K562 (cell line): Measurements from ENCODE around the gene OVOL2. TPM values are rescaled to one million over a fixed set of nuclear protein-coding genes. Genes with fewer than 3 reads are reported as not detected.

Source experiments
- ATAC-seq: fragments of 200-7000 bp; cut with Tn5 transposase; 3 replicates; pipeline ENCODE4 v1.9.1; 2020; ENCODE audit warnings: moderate library complexity
- BruUV-seq: library from RNA; stranded (reverse); fragments of 400-500 nt; replicated peaks from 2 replicates; lab custom pipeline; 2021; lab: Mats Ljungman, UMichigan
- CTCF ChIA-PET: fragments of 300-600 bp; formaldehyde crosslinking; extraction: SDS; loops from one replicate; lab custom pipeline; 2021; ENCODE audit warnings: low intra/inter-chr PET ratio; lab: Yijun Ruan, JAX
- POLR2A ChIA-PET: fragments of 300-600, 350-650 bp; sonication (Branson Sonifier 250); formaldehyde crosslinking; extraction: SDS; loops from one replicate; lab custom pipeline; 2021; ENCODE audit warnings: antibody characterized with exemption, inconsistent platforms; lab: Yijun Ruan, JAX
- DNase-seq, 4 experiments: peaks; one replicate each; pipeline versions ENCODE4 v3.0.0 to v3.0.0-alpha.2; 2011 to 2018; ENCODE audit warnings: low spot score in 3 of 4, mixed read lengths in 3 of 4; ENCODE audit errors: extremely low read depth in 1 of 4
- FAIRE-seq: peaks from 2 replicates; lab custom pipeline; 2011; peaks lifted over from hg19 to GRCh38; lab: Jason Lieb, UNC
- H2AFZ ChIP-seq: 2 replicates; pipeline ENCODE4 v1.6.0; 2011; ENCODE audit warnings: low read depth, low read length, control low read depth, inconsistent platforms
- H3K27ac ChIP-seq: fragments of 200-600 bp; 3 replicates; pipeline ENCODE4 v1.8.0; 2011; ENCODE audit warnings: low read depth, mild to moderate bottlenecking, control low read depth, inconsistent platforms, low read length, moderate library complexity, mixed read lengths; ENCODE audit errors: extremely low read depth
- H3K27me3 ChIP-seq, 2 experiments: fragments of 300-600 bp in 1 of 2; 2 replicates in 1 of 2; 3 replicates in 1 of 2; pipeline versions ENCODE4 v1.6.0 to v1.8.0; 2011; ENCODE audit warnings: inconsistent platforms in 2 of 2, low read length in 2 of 2, mild to moderate bottlenecking in 1 of 2, mixed read lengths in 1 of 2, moderate library complexity in 1 of 2; ENCODE audit not compliant: control insufficient read depth in 2 of 2, insufficient read depth in 2 of 2
- H3K36me3 ChIP-seq: fragments of 300-600 bp; 3 replicates; pipeline ENCODE4 v1.8.0; 2011; ENCODE audit warnings: mild to moderate bottlenecking, low read length, inconsistent platforms; ENCODE audit not compliant: control insufficient read depth, insufficient read depth
- H3K4me1 ChIP-seq, 2 experiments: fragments of 200-600 bp in 1 of 2; replicated peaks in 1 of 2; 2 replicates in 1 of 2; 3 replicates in 1 of 2; pipeline versions ENCODE4 v1.5.1 to v1.8.0; 2011; ENCODE audit warnings: inconsistent platforms in 2 of 2, low read length in 2 of 2, mild to moderate bottlenecking in 1 of 2, mixed read lengths in 1 of 2, moderate library complexity in 1 of 2; ENCODE audit not compliant: control insufficient read depth in 2 of 2, insufficient read depth in 2 of 2
- H3K4me2 ChIP-seq: 2 replicates; pipeline ENCODE4 v1.6.1; 2011; ENCODE audit warnings: low read length, control low read depth, inconsistent platforms, mixed read lengths; ENCODE audit not compliant: insufficient read depth
- H3K4me3 ChIP-seq: fragments of 200-600 bp; sonication (generic), shearing (Covaris generic); 2 replicates; pipeline ENCODE4 v1.5.1; 2016; ENCODE audit warnings: control low read depth, inconsistent platforms
- H3K79me2 ChIP-seq: fragments of 200-600 bp; 3 replicates; pipeline ENCODE4 v1.8.0; 2011; ENCODE audit warnings: low read length, inconsistent platforms; ENCODE audit not compliant: control insufficient read depth, insufficient read depth
- H3K9ac ChIP-seq, 2 experiments: 2 replicates each; pipeline versions ENCODE4 v1.6.0 to v1.6.1; 2011; ENCODE audit warnings: low read depth in 2 of 2, low read length in 2 of 2, control low read depth in 1 of 2, inconsistent platforms in 1 of 2, mild to moderate bottlenecking in 1 of 2, mixed read lengths in 1 of 2; ENCODE audit not compliant: insufficient read depth in 1 of 2
- H3K9me1 ChIP-seq: one replicate; pipeline ENCODE4 v1.6.0; 2011; ENCODE audit warnings: inconsistent platforms, mild to moderate bottlenecking, low read length, moderate library complexity; ENCODE audit not compliant: control insufficient read depth, insufficient read depth
- H3K9me3 ChIP-seq: replicated peaks from 2 replicates; pipeline ENCODE4 v1.5.1; 2011; ENCODE audit warnings: low read depth, low read length, inconsistent platforms; ENCODE audit not compliant: control insufficient read depth, insufficient read depth
- H4K20me1 ChIP-seq: replicated peaks from 2 replicates; pipeline ENCODE4 v1.6.1; 2011; ENCODE audit warnings: low read length, inconsistent platforms, mixed read lengths; ENCODE audit not compliant: control insufficient read depth, insufficient read depth
- FOXK2 ChIP-seq, 2 experiments: fragments of 450-650 bp; IDR thresholded peaks in 1 of 2; conservative IDR thresholded peaks in 1 of 2; 2 replicates each; pipeline ENCODE4 v1.6.1; 2016; ENCODE audit warnings: low read depth in 2 of 2, mild to moderate bottlenecking in 1 of 2
- FOXP1 ChIP-seq: sonication (generic); formaldehyde crosslinking; IDR thresholded peaks from 2 replicates; pipeline ENCODE4 v1.8.0; 2022; ENCODE audit warnings: mild to moderate bottlenecking, missing genetic modification reagents
- GATAD2B ChIP-seq: fragments of 450-650 bp; IDR thresholded peaks from 2 replicates; pipeline ENCODE4 v1.6.1; 2017; ENCODE audit warnings: mild to moderate bottlenecking, borderline replicate concordance
- HNRNPK ChIP-seq: fragments of 200-400 bp; formaldehyde crosslinking; IDR thresholded peaks from one replicate; pipeline ENCODE4 v1.6.1; 2018; ENCODE audit warnings: mild to moderate bottlenecking, low read depth, low read length; ENCODE audit not compliant: poor library complexity, severe bottlenecking
- KLF13 ChIP-seq: fragments of 450-650 bp; IDR thresholded peaks from 2 replicates; pipeline ENCODE4 v1.6.1; 2016; ENCODE audit warnings: missing genetic modification characterization, low read depth, mild to moderate bottlenecking, missing compliant biosample characterization, moderate library complexity, borderline replicate concordance
- MCM2 ChIP-seq: fragments of 450-650 bp; IDR thresholded peaks from 2 replicates; pipeline ENCODE4 v1.6.1; 2017; ENCODE audit warnings: low read depth, mild to moderate bottlenecking
- MTA3 ChIP-seq: fragments of 450-650 bp; formaldehyde crosslinking; IDR thresholded peaks from 2 replicates; pipeline ENCODE4 v1.6.1; 2017; ENCODE audit warnings: mild to moderate bottlenecking, borderline replicate concordance
- MYNN ChIP-seq, 2 experiments: sonication (generic); formaldehyde crosslinking in 1 of 2; IDR thresholded peaks; 2 replicates each; pipeline versions ENCODE4 v1.5.0 to v1.6.1; 2016 to 2020; ENCODE audit warnings: antibody characterized with exemption in 1 of 2, missing genetic modification reagents in 1 of 2
- NCOA4 ChIP-seq: fragments of 450-650 bp; IDR thresholded peaks from 2 replicates; pipeline ENCODE4 v1.6.1; 2018; ENCODE audit warnings: mild to moderate bottlenecking; ENCODE audit not compliant: partially characterized antibody
- RHOXF2B ChIP-seq: fragments of 250-450 bp; sonication (Bioruptor Pico); conservative IDR thresholded peaks from 2 replicates; pipeline ENCODE4 v1.5.1; 2021
- STAG1 ChIP-seq: sonication (generic); formaldehyde crosslinking; IDR thresholded peaks from 2 replicates; pipeline ENCODE4 v1.5.0; 2020; ENCODE audit warnings: missing genetic modification reagents, borderline replicate concordance
- TCFL5 ChIP-seq: fragments of 250-450 bp; sonication (Bioruptor Pico); conservative IDR thresholded peaks from 2 replicates; pipeline ENCODE4 v1.6.1; 2021; ENCODE audit warnings: mild to moderate bottlenecking, moderate library complexity, matching md5 sums
- WGBS: fragments of 100-300 bp; shearing (Covaris generic); methylation state at CpG from one replicate; pipeline ENCODE4 v1.1.6; 2016; ENCODE audit warnings: low coverage, mixed read lengths; ENCODE audit not compliant: insufficient coverage; ENCODE audit errors: missing lambda C conversion rate; 5-methylcytosine and 5-hydroxymethylcytosine counted together
- in situ Hi-C: fragments of 300-500 bp; cut with MboI; formaldehyde crosslinking; loops from 4 replicates; pipeline ENCODE4 v1.15.0; 2018; ENCODE audit warnings: inconsistent platforms, mixed read lengths
- intact Hi-C: fragments of 100-400 bp; cut with micrococcal nuclease; formaldehyde crosslinking; loops from 2 replicates; pipeline ENCODE4 v1.14.2; 2022
- polyA plus RNA-seq, 8 experiments: library from polyadenylated mRNA; depleted of rRNA in 4 of 8; stranded (reverse) in 5 of 8; unstranded in 3 of 8; fragments of >200 nt; fragmentation: Nextera tagmentation in 2 of 8; fragmentation: Illumina TruSeq in 1 of 8; extraction: Ambion mirVana in 2 of 8; extraction: Trizol in 1 of 8; gene quantifications; 2 replicates each; pipeline versions ENCODE4 v1.2.1 to v1.2.3, GENCODE V29; 2011 to 2014; ENCODE audit warnings: inconsistent platforms in 1 of 8, missing spikeins in 1 of 8
- total RNA-seq, 7 experiments: library from RNA; depleted of rRNA in 6 of 7; stranded (reverse); fragments of >200 nt in 6 of 7; fragmentation: Illumina TruSeq in 2 of 7; extraction: Trizol in 2 of 7; gene quantifications; 2 replicates each; pipeline versions ENCODE4 v1.2.1 to v1.2.3, GENCODE V29; 2011 to 2021; ENCODE audit warnings: low replicate concordance in 1 of 7
- TF ChIP-seq, protein P1 (sequence below): IDR thresholded peaks from 3 replicates; pipeline ENCODE4 v1.6.1; 2011; ENCODE audit warnings: borderline replicate concordance, mild to moderate bottlenecking, moderate library complexity; ENCODE audit not compliant: insufficient read length; ENCODE audit errors: extremely low read depth

OVOL2 gene
- total and polyA plus RNA-seq, 9 of the 15 experiments (the other 6 are each of a cell fraction or from before 2014, with no cell fraction given): not detected

DNA sequence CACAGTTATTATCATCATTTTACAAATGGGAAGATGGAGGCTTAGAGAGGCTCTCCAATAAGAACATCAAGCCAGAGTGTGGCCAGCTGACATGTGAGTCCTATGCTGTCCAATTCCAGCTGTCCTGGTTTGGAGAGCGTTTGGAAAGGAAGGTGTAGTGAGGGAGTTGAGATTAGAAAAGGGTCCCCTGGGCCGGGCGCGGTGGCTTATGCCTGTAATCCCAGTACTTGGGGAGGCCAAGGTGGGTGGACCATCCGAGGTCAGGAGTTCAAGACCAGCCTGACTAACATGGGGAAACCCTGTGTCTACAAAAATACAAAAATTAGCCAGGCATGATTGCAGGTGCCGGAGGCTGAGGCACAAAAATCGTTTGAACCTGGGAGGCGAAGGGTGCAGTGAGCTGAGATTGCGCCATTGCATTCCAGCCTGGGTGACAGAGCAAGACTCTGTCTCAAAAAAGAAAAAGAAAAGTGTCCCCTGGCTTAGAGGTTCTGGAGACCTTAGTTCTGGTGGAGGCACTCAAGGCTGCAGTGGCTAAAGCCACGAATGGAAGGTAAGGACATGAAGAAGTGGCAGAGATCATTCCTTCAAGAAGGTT, 22.1 kb upstream of the OVOL2 start:
- ChIA-PET POLR2A (no interaction called here), CTCF (no interaction called here)
- WGBS: 0% methylated on average over 9 of the region's 10 CpGs
- Histone ChIP-seq H2AFZ (no peak overlapping the region), H3K4me3 (no peak overlapping the region), H3K4me2 (no peak overlapping the region), H3K36me3 (no peaks in the 10 kb centered on the region), H3K79me2 (no peaks in the 10 kb centered on the region), H3K9ac (no peak overlapping the region), H3K9me3 (no peaks in the 10 kb centered on the region), H3K27me3 (peaks cover 4 to 19% of the 10 kb centered on the region in 2 experiments; a peak in 4 of 5 replicates), H4K20me1 (no peaks in the 10 kb centered on the region), H3K9me1 (no peaks in the 10 kb centered on the region), H3K4me1 (no peaks in the 10 kb centered on the region), H3K27ac (no peak overlapping the region)
- BruUV-seq: no TSS peak
- intact Hi-C loops: no loop called here
- ATAC-seq (no peak), DNase-seq (no peak), FAIRE-seq (no peak)
- in situ Hi-C loops: no loop called here
- TF ChIP-seq KLF13 (tag) (no peak), RHOXF2B (CRISPR knock-in tag) (no peak), STAG1 (CRISPR knock-in tag) (no peak), MTA3 (no peak), TCFL5 (CRISPR knock-in tag) (no peak)

GRCh38 chr20:18077157-18077556, 19.4 kb upstream of the OVOL2 start:
- Histone ChIP-seq H3K79me2 (no peaks in the 10 kb centered on the region), H2AFZ (no peak overlapping the region), H3K4me2 (no peak overlapping the region), H3K9ac (no peak overlapping the region), H4K20me1 (no peaks in the 10 kb centered on the region), H3K4me3 (no peak overlapping the region), H3K27me3 (peaks cover 0 to 9% of the 10 kb centered on the region in 2 experiments; a peak in 3 of 5 replicates), H3K9me1 (no peaks in the 10 kb centered on the region), H3K4me1 (no peaks in the 10 kb centered on the region), H3K36me3 (no peaks in the 10 kb centered on the region), H3K27ac (no peak overlapping the region), H3K9me3 (no peaks in the 10 kb centered on the region)
- in situ Hi-C loops: no loop called here
- ChIA-PET POLR2A (no interaction called here), CTCF (no interaction called here)
- ATAC-seq: no peak
- no peak for FAIRE-seq
- WGBS: 4% methylated on average over 4 of the region's 4 CpGs
- no TSS peak for BruUV-seq
- intact Hi-C loops: no loop called here
- no peak for TF ChIP-seq MCM2
- no peak for TF ChIP-seq NCOA4
- TF ChIP-seq FOXK2 (conservative IDR thresholded peaks at IDR 0.05 in 1 of 2, IDR thresholded peaks at IDR 0.05 in 1 of 2; ENCODE audit: low read depth in 2 of 2): no peak
- TF ChIP-seq FOXP1 (CRISPR knock-in tag): no peak
- no peak for TF ChIP-seq MYNN (IDR thresholded peaks at IDR 0.05)
- no peak for TF ChIP-seq MYNN (CRISPR knock-in tag; IDR thresholded peaks at IDR 0.05)
- TF ChIP-seq, protein P1, sequence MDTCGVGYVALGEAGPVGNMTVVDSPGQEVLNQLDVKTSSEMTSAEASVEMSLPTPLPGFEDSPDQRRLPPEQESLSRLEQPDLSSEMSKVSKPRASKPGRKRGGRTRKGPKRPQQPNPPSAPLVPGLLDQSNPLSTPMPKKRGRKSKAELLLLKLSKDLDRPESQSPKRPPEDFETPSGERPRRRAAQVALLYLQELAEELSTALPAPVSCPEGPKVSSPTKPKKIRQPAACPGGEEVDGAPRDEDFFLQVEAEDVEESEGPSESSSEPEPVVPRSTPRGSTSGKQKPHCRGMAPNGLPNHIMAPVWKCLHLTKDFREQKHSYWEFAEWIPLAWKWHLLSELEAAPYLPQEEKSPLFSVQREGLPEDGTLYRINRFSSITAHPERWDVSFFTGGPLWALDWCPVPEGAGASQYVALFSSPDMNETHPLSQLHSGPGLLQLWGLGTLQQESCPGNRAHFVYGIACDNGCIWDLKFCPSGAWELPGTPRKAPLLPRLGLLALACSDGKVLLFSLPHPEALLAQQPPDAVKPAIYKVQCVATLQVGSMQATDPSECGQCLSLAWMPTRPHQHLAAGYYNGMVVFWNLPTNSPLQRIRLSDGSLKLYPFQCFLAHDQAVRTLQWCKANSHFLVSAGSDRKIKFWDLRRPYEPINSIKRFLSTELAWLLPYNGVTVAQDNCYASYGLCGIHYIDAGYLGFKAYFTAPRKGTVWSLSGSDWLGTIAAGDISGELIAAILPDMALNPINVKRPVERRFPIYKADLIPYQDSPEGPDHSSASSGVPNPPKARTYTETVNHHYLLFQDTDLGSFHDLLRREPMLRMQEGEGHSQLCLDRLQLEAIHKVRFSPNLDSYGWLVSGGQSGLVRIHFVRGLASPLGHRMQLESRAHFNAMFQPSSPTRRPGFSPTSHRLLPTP: no peak
- TF ChIP-seq GATAD2B: no peak
- no peak for TF ChIP-seq HNRNPK
- DNase-seq: no peak
